HG03108 (cell line): Measurements from ENCODE around the gene SYTL3.
"Not testable (repeated sequence)": the region's sequence is repeated elsewhere in the genome, so short reads cannot be mapped to it uniquely, and the experiment has no call there.

Experiments used
- ATAC-seq: cut with Tn5 transposase; IDR thresholded peaks from one replicate; pipeline ENCODE4 v1.9.1; 2021; ENCODE audit warnings: moderate library complexity; ENCODE audit not compliant: unreplicated experiment

Gene SYTL3

GRCh38 chr6:158661156-158661685 lies 11.4 kb downstream of the SYTL3 start:
- no peak for ATAC-seq

- no peak for ATAC-seq
These were observed 12.7 kb downstream of the SYTL3 start for GRCh38 chr6:158662607-158662953.

GRCh38 chr6:158662954-158663624 lies 13.2 kb downstream of the SYTL3 start:
- ATAC-seq = no peak

- ATAC-seq = no peak
These were observed 13.8 kb downstream of the SYTL3 start for GRCh38 chr6:158663625-158664165.

- ATAC-seq = no peak
These were observed 15.5 kb downstream of the SYTL3 start for GRCh38 chr6:158665332-158665731.

GRCh38 chr6:158666628-158667359 lies 16.9 kb downstream of the SYTL3 start:
- no peak for ATAC-seq

GRCh38 chr6:158667360-158667981 lies 17.6 kb downstream of the SYTL3 start:
- no peak for ATAC-seq

GRCh38 chr6:158668707-158669103 lies 18.9 kb downstream of the SYTL3 start:
- ATAC-seq = no peak

GRCh38 chr6:158669145-158670035 lies 19.5 kb downstream of the SYTL3 start:
- ATAC-seq = no peak

- not testable (repeated sequence) for ATAC-seq
These were observed 22.3 kb downstream of the SYTL3 start for GRCh38 chr6:158672119-158672518.

GRCh38 chr6:158672726-158673125 lies 22.9 kb downstream of the SYTL3 start:
- ATAC-seq = no peak

GRCh38 chr6:158674342-158675131 lies 24.7 kb downstream of the SYTL3 start:
- no peak for ATAC-seq

- ATAC-seq = not testable (repeated sequence)
These were observed 27.2 kb downstream of the SYTL3 start for GRCh38 chr6:158677094-158677493.

GRCh38 chr6:158677906-158678578 lies 28.2 kb downstream of the SYTL3 start:
- ATAC-seq = no peak

GRCh38 chr6:158680015-158680414 lies 30.2 kb downstream of the SYTL3 start:
- no peak for ATAC-seq

- ATAC-seq = no peak
These were observed 30.6 kb downstream of the SYTL3 start for GRCh38 chr6:158680481-158680880.

- ATAC-seq = no peak
These were observed 34.5 kb downstream of the SYTL3 start for GRCh38 chr6:158684311-158684710.

- no peak for ATAC-seq
These were observed 35.0 kb downstream of the SYTL3 start for GRCh38 chr6:158684745-158685324.

GRCh38 chr6:158686311-158686710 lies 36.5 kb downstream of the SYTL3 start:
- no peak for ATAC-seq
